ENCODE measurements around the gene ATPAF1.
A peak's percentile ranks its signal among the peaks of the same experiment; 100 is the strongest.

Gene ATPAF1

GRCh38 chr1:46606255-46606965 lies 61.8 kb downstream of the ATPAF1 start:
- peaks cover 4% of the 10 kb centered on the region for H3K4me1 ChIP-seq (ENCODE audit: insufficient read depth, low read length)
- no peaks in the 10 kb centered on the region for H3K9me3 ChIP-seq (ENCODE audit: control insufficient read depth, insufficient read depth, low read length)
- no peak overlapping the region for H3K9ac ChIP-seq (ENCODE audit: low read depth, low read length)
- no peaks in the 10 kb centered on the region for H3K36me3 ChIP-seq (ENCODE audit: insufficient read depth, low read length)

GRCh38 chr1:46605232-46605631 lies 62.9 kb downstream of the ATPAF1 start:
- Histone ChIP-seq H3K4me1 (ENCODE audit: insufficient read depth, low read length) (no peaks in the 10 kb centered on the region), H3K9ac (ENCODE audit: low read depth, low read length) (no peak overlapping the region), H3K9me3 (ENCODE audit: control insufficient read depth, insufficient read depth, low read length) (no peaks in the 10 kb centered on the region), H3K36me3 (ENCODE audit: insufficient read depth, low read length) (no peaks in the 10 kb centered on the region)

GRCh38 chr1:46603858-46604549 lies 64.2 kb downstream of the ATPAF1 start, which contains the start of gene MKNK1:
MKNK1 (minus strand) TSS chr1:46604268; CDS start chr1:46583327, 20,941 bp downstream.
- H3K9ac ChIP-seq (ENCODE audit: low read depth, low read length): peak within 1 kb of the TSS; percentile 74
- no peaks in the 10 kb centered on the region for H3K36me3 ChIP-seq (ENCODE audit: insufficient read depth, low read length)
- H3K4me1 ChIP-seq (ENCODE audit: insufficient read depth, low read length): no peaks in the 10 kb centered on the region
- H3K9me3 ChIP-seq (ENCODE audit: control insufficient read depth, insufficient read depth, low read length): no peaks in the 10 kb centered on the region

- Histone ChIP-seq H3K4me1 (ENCODE audit: insufficient read depth, low read length) (no peaks in the 10 kb centered on the region), H3K9ac (ENCODE audit: low read depth, low read length) (peak overlapping the region; percentile 74), H3K9me3 (ENCODE audit: control insufficient read depth, insufficient read depth, low read length) (no peaks in the 10 kb centered on the region), H3K36me3 (ENCODE audit: insufficient read depth, low read length) (no peaks in the 10 kb centered on the region)
Observed at GRCh38 chr1:46603481-46603857, 64.7 kb downstream of the ATPAF1 start.

- H3K9ac ChIP-seq (ENCODE audit: low read depth, low read length): no peak overlapping the region
- no peaks in the 10 kb centered on the region for H3K36me3 ChIP-seq (ENCODE audit: insufficient read depth, low read length)
- no peaks in the 10 kb centered on the region for H3K9me3 ChIP-seq (ENCODE audit: control insufficient read depth, insufficient read depth, low read length)
- H3K4me1 ChIP-seq (ENCODE audit: insufficient read depth, low read length): no peaks in the 10 kb centered on the region
Observed at GRCh38 chr1:46601257-46602007, 66.7 kb downstream of the ATPAF1 start.

GRCh38 chr1:46599059-46599970 lies 68.8 kb downstream of the ATPAF1 start:
- no peak overlapping the region for H3K9ac ChIP-seq (ENCODE audit: low read depth, low read length)
- H3K36me3 ChIP-seq (ENCODE audit: insufficient read depth, low read length): no peaks in the 10 kb centered on the region
- no peaks in the 10 kb centered on the region for H3K9me3 ChIP-seq (ENCODE audit: control insufficient read depth, insufficient read depth, low read length)
- no peaks in the 10 kb centered on the region for H3K4me1 ChIP-seq (ENCODE audit: insufficient read depth, low read length)

GRCh38 chr1:46596846-46597245 lies 71.3 kb downstream of the ATPAF1 start:
- Histone ChIP-seq H3K9me3 (ENCODE audit: control insufficient read depth, insufficient read depth, low read length) (no peaks in the 10 kb centered on the region), H3K36me3 (ENCODE audit: insufficient read depth, low read length) (no peaks in the 10 kb centered on the region; the same call in 1 of the 2 replicates), H3K9ac (ENCODE audit: low read depth, low read length) (no peak overlapping the region), H3K4me1 (ENCODE audit: insufficient read depth, low read length) (no peaks in the 10 kb centered on the region)

- no peak overlapping the region for H3K9ac ChIP-seq (ENCODE audit: low read depth, low read length)
- peaks cover 7% of the 10 kb centered on the region; the same call in 1 of the 2 replicates for H3K36me3 ChIP-seq (ENCODE audit: insufficient read depth, low read length)
- H3K4me1 ChIP-seq (ENCODE audit: insufficient read depth, low read length): no peaks in the 10 kb centered on the region
- no peaks in the 10 kb centered on the region for H3K9me3 ChIP-seq (ENCODE audit: control insufficient read depth, insufficient read depth, low read length)
Observed at GRCh38 chr1:46596036-46596435, 72.1 kb downstream of the ATPAF1 start.

- Histone ChIP-seq H3K9me3 (ENCODE audit: control insufficient read depth, insufficient read depth, low read length) (no peaks in the 10 kb centered on the region), H3K36me3 (ENCODE audit: insufficient read depth, low read length) (peaks cover 7% of the 10 kb centered on the region; the same call in 1 of the 2 replicates), H3K4me1 (ENCODE audit: insufficient read depth, low read length) (no peaks in the 10 kb centered on the region), H3K9ac (ENCODE audit: low read depth, low read length) (no peak overlapping the region)
Observed at GRCh38 chr1:46595127-46595526, 73.0 kb downstream of the ATPAF1 start.

- Histone ChIP-seq H3K9ac (ENCODE audit: low read depth, low read length) (no peak overlapping the region), H3K36me3 (ENCODE audit: insufficient read depth, low read length) (peaks cover 7% of the 10 kb centered on the region; the same call in 1 of the 2 replicates), H3K4me1 (ENCODE audit: insufficient read depth, low read length) (no peaks in the 10 kb centered on the region), H3K9me3 (ENCODE audit: control insufficient read depth, insufficient read depth, low read length) (no peaks in the 10 kb centered on the region)
Observed at GRCh38 chr1:46594063-46594462, 74.1 kb downstream of the ATPAF1 start.

GRCh38 chr1:46592823-46593222 lies 75.3 kb downstream of the ATPAF1 start:
- no peaks in the 10 kb centered on the region for H3K4me1 ChIP-seq (ENCODE audit: insufficient read depth, low read length)
- no peaks in the 10 kb centered on the region for H3K9me3 ChIP-seq (ENCODE audit: control insufficient read depth, insufficient read depth, low read length)
- peaks cover 7% of the 10 kb centered on the region; the same call in 1 of the 2 replicates for H3K36me3 ChIP-seq (ENCODE audit: insufficient read depth, low read length)
- H3K9ac ChIP-seq (ENCODE audit: low read depth, low read length): no peak overlapping the region

- peaks cover 7% of the 10 kb centered on the region for H3K36me3 ChIP-seq (ENCODE audit: insufficient read depth, low read length)
- no peaks in the 10 kb centered on the region for H3K9me3 ChIP-seq (ENCODE audit: control insufficient read depth, insufficient read depth, low read length)
- H3K4me1 ChIP-seq (ENCODE audit: insufficient read depth, low read length): no peaks in the 10 kb centered on the region
- no peak overlapping the region for H3K9ac ChIP-seq (ENCODE audit: low read depth, low read length)
Observed at GRCh38 chr1:46589529-46589928, 78.6 kb downstream of the ATPAF1 start.

GRCh38 chr1:46587069-46587468 lies 81.1 kb downstream of the ATPAF1 start:
- peaks cover 7% of the 10 kb centered on the region for H3K36me3 ChIP-seq (ENCODE audit: insufficient read depth, low read length)
- H3K4me1 ChIP-seq (ENCODE audit: insufficient read depth, low read length): no peaks in the 10 kb centered on the region
- H3K9me3 ChIP-seq (ENCODE audit: control insufficient read depth, insufficient read depth, low read length): no peaks in the 10 kb centered on the region
- no peak overlapping the region for H3K9ac ChIP-seq (ENCODE audit: low read depth, low read length)

All from ES-I3 (cell line).